H1 (cell line): ENCODE data around the gene EFCAB6. TPM values are rescaled to one million over a fixed set of nuclear protein-coding genes. Genes with fewer than 3 reads are reported as not detected.

Experiments
- CTCF ChIA-PET: fragments of 300-600 bp; sonication (Branson Sonifier 250); formaldehyde crosslinking; loops from one replicate; lab custom pipeline; 2021; ENCODE audit not compliant: partially characterized antibody; lab: Charles Lee
- POLR2A ChIA-PET: fragments of 300-600 bp; sonication (Branson Sonifier 250); formaldehyde crosslinking; loops from one replicate; lab custom pipeline; 2021; ENCODE audit warnings: inconsistent platforms; ENCODE audit not compliant: partially characterized antibody; lab: Charles Lee
- DNase-seq, 2 experiments: peaks; one replicate each; pipeline versions ENCODE4 v3.0.0 to v3.0.0-alpha.2; 2010 to 2022; ENCODE audit warnings: low spot score in 2 of 2, low read depth in 1 of 2, mixed read lengths in 1 of 2
- FAIRE-seq: peaks from 2 replicates; lab custom pipeline; 2011; peaks lifted over from hg19 to GRCh38; lab: Jason Lieb, UNC
- H2AFZ ChIP-seq: 2 replicates; pipeline ENCODE4 v1.8.1; 2012; ENCODE audit warnings: low read length, inconsistent platforms
- H2AK5ac ChIP-seq: 2 replicates; pipeline ENCODE4 v1.6.1; 2013; ENCODE audit warnings: low read depth, low read length
- H2BK120ac ChIP-seq: replicated peaks from 2 replicates; pipeline ENCODE3; 2013; ENCODE audit warnings: low read depth, low read length, inconsistent platforms
- H2BK12ac ChIP-seq: 2 replicates; pipeline ENCODE4 v1.6.1; 2013; ENCODE audit warnings: low read depth, low read length
- H2BK15ac ChIP-seq: 2 replicates; pipeline ENCODE4 v1.6.1; 2013; ENCODE audit warnings: low read length
- H2BK20ac ChIP-seq: 2 replicates; pipeline ENCODE4 v1.6.1; 2013; ENCODE audit warnings: low read length
- H2BK5ac ChIP-seq: 2 replicates; pipeline ENCODE4 v1.6.1; 2013; ENCODE audit warnings: low read depth, low read length
- H3K14ac ChIP-seq: 2 replicates; pipeline ENCODE4 v1.6.1; 2013; ENCODE audit warnings: inconsistent platforms; ENCODE audit not compliant: insufficient read length
- H3K18ac ChIP-seq: 2 replicates; pipeline ENCODE4 v1.6.1; 2013; ENCODE audit warnings: low read length; ENCODE audit errors: extremely low read depth
- H3K23ac ChIP-seq: 2 replicates; pipeline ENCODE4 v1.6.1; 2013; ENCODE audit warnings: inconsistent platforms; ENCODE audit not compliant: insufficient read length
- H3K23me2 ChIP-seq: 2 replicates; pipeline ENCODE4 v1.6.1; 2013; ENCODE audit warnings: low read depth, low read length
- H3K27ac ChIP-seq: 2 replicates; pipeline ENCODE4 v1.6.1; 2011; ENCODE audit warnings: low read depth, low read length, inconsistent platforms
- H3K27me3 ChIP-seq, 4 experiments: replicated peaks in 1 of 4; 1 replicate in 1 of 4; 2 replicates in 3 of 4; pipeline versions ENCODE4 v1.6.1 to v1.8.1; 2011 to 2013; ENCODE audit warnings: low read length in 3 of 4, mild to moderate bottlenecking in 3 of 4, inconsistent platforms in 2 of 4, mixed read lengths in 2 of 4, moderate library complexity in 1 of 4; ENCODE audit not compliant: control insufficient read depth in 3 of 4, insufficient read depth in 3 of 4; ENCODE audit errors: extremely low read depth in 1 of 4
- H3K36me3 ChIP-seq, 4 experiments: 2 replicates each; pipeline versions ENCODE4 v1.6.1 to v1.8.1; 2011 to 2013; ENCODE audit warnings: mild to moderate bottlenecking in 4 of 4, low read length in 3 of 4, moderate library complexity in 2 of 4, control low read depth in 1 of 4, inconsistent platforms in 1 of 4; ENCODE audit not compliant: insufficient read depth in 4 of 4, control insufficient read depth in 2 of 4
- H3K4ac ChIP-seq: replicated peaks from 2 replicates; pipeline ENCODE3; 2013; ENCODE audit warnings: low read length, low read depth, mixed read lengths, inconsistent platforms; ENCODE audit not compliant: insufficient read length
- H3K4me1 ChIP-seq, 4 experiments: replicated peaks in 1 of 4; 1 replicate in 1 of 4; 2 replicates in 3 of 4; pipeline versions ENCODE4 v1.6.1 to v1.8.1; 2011 to 2013; ENCODE audit warnings: low read length in 3 of 4, inconsistent platforms in 2 of 4, mixed read lengths in 1 of 4; ENCODE audit not compliant: insufficient read depth in 4 of 4, control insufficient read depth in 3 of 4
- H3K4me2 ChIP-seq, 2 experiments: 2 replicates each; pipeline versions ENCODE4 v1.6.1 to v1.8.1; 2011 to 2013; ENCODE audit warnings: low read depth in 2 of 2, low read length in 2 of 2, control low read depth in 1 of 2, inconsistent platforms in 1 of 2, mild to moderate bottlenecking in 1 of 2; ENCODE audit not compliant: insufficient read depth in 1 of 2
- H3K4me3 ChIP-seq, 4 experiments: fragments of 200-600, 300-600 bp in 1 of 4; sonication (generic), shearing (Covaris generic), sonication (Bioruptor Twin) in 1 of 4; 2 replicates each; pipeline versions ENCODE4 v1.5.1 to v1.8.1; 2011 to 2016; ENCODE audit warnings: low read length in 4 of 4, low read depth in 3 of 4, control low read depth in 2 of 4, inconsistent platforms in 2 of 4, mild to moderate bottlenecking in 2 of 4, mixed read lengths in 1 of 4, moderate library complexity in 1 of 4; ENCODE audit not compliant: insufficient read depth in 2 of 4; ENCODE audit errors: extremely low read depth in 1 of 4
- H3K56ac ChIP-seq: replicated peaks from 2 replicates; pipeline ENCODE3; 2013; ENCODE audit warnings: low read depth, mild to moderate bottlenecking, mixed read lengths, low read length, inconsistent platforms; ENCODE audit not compliant: insufficient read length
- H3K79me1 ChIP-seq: 2 replicates; pipeline ENCODE4 v1.6.1; 2013; ENCODE audit warnings: low read depth, low read length, control low read depth
- H3K79me2 ChIP-seq, 2 experiments: 2 replicates each; pipeline versions ENCODE4 v1.6.1 to v1.8.1; 2012 to 2013; ENCODE audit warnings: low read length in 2 of 2, mild to moderate bottlenecking in 2 of 2, inconsistent platforms in 1 of 2; ENCODE audit not compliant: insufficient read depth in 2 of 2, control insufficient read depth in 1 of 2
- H3K9ac ChIP-seq, 4 experiments: replicated peaks in 1 of 4; 1 replicate in 1 of 4; 2 replicates in 3 of 4; pipeline versions ENCODE4 v1.6.1 to v1.8.1; 2011 to 2013; ENCODE audit warnings: low read depth in 3 of 4, low read length in 3 of 4, control low read depth in 2 of 4, mild to moderate bottlenecking in 2 of 4, moderate library complexity in 2 of 4, inconsistent platforms in 1 of 4; ENCODE audit errors: extremely low read depth in 1 of 4
- H3K9me3 ChIP-seq, 2 experiments: 2 replicates each; pipeline versions ENCODE4 v1.6.1 to v1.8.1; 2012 to 2013; ENCODE audit warnings: mild to moderate bottlenecking in 2 of 2, moderate library complexity in 2 of 2, control low read depth in 1 of 2, inconsistent platforms in 1 of 2, low read depth in 1 of 2, low read length in 1 of 2, mixed read lengths in 1 of 2; ENCODE audit not compliant: insufficient read depth in 2 of 2
- H4K20me1 ChIP-seq, 2 experiments: replicated peaks in 1 of 2; 2 replicates each; pipeline versions ENCODE3 to v1.8.1; 2011 to 2013; ENCODE audit warnings: inconsistent platforms in 2 of 2, low read length in 2 of 2, mild to moderate bottlenecking in 1 of 2; ENCODE audit not compliant: insufficient read depth in 2 of 2, control insufficient read depth in 1 of 2
- H4K5ac ChIP-seq: 2 replicates; pipeline ENCODE4 v1.6.1; 2013; ENCODE audit warnings: low read length, low read depth, mixed read lengths, inconsistent platforms; ENCODE audit not compliant: insufficient read length
- H4K8ac ChIP-seq: 2 replicates; pipeline ENCODE4 v1.8.0; 2013; ENCODE audit warnings: mild to moderate bottlenecking, moderate library complexity, low read length, inconsistent platforms; ENCODE audit not compliant: insufficient read depth; ENCODE audit errors: extremely low read depth
- H4K91ac ChIP-seq: replicated peaks from 2 replicates; pipeline ENCODE3; 2013; ENCODE audit warnings: low read length, mixed read lengths, inconsistent platforms; ENCODE audit not compliant: insufficient read length
- EP300 ChIP-seq, 2 experiments: IDR thresholded peaks; 1 replicate in 1 of 2; 2 replicates in 1 of 2; pipeline ENCODE4 v1.6.1; 2011 to 2012; ENCODE audit warnings: low read depth in 2 of 2, low read length in 2 of 2, mild to moderate bottlenecking in 2 of 2, borderline replicate concordance in 1 of 2, inconsistent platforms in 1 of 2, moderate library complexity in 1 of 2
- EZH2 ChIP-seq: fragments of 200-600 bp; sonication (generic); IDR thresholded peaks from 2 replicates; pipeline ENCODE4 v1.7.1; 2012; ENCODE audit warnings: low read depth, mild to moderate bottlenecking, moderate library complexity, low read length, inconsistent platforms; ENCODE audit not compliant: severe bottlenecking
- GABPA ChIP-seq: IDR thresholded peaks from 2 replicates; pipeline ENCODE4 v1.6.1; 2011; ENCODE audit warnings: mild to moderate bottlenecking, low read length, moderate library complexity, borderline replicate concordance; ENCODE audit not compliant: insufficient read depth
- GTF2F1 ChIP-seq: IDR thresholded peaks from 2 replicates; pipeline ENCODE4 v1.6.1; 2012; ENCODE audit warnings: low read depth, low read length, improper control_type of control experiment, borderline replicate concordance
- HDAC2 ChIP-seq, 2 experiments: fragments of 300-600 bp in 1 of 2; sonication (generic) in 1 of 2; IDR thresholded peaks; 2 replicates each; pipeline ENCODE4 v1.6.1; 2011 to 2012; ENCODE audit warnings: low read depth in 2 of 2, low read length in 2 of 2, mild to moderate bottlenecking in 2 of 2, moderate library complexity in 2 of 2, borderline replicate concordance in 1 of 2, inconsistent platforms in 1 of 2
- MAFK ChIP-seq: IDR thresholded peaks from 2 replicates; pipeline ENCODE4 v1.6.1; 2012; ENCODE audit warnings: low read depth, mild to moderate bottlenecking, improper control_type of control experiment, low read length
- PHF8 ChIP-seq: fragments of 200-600 bp; sonication (generic); conservative IDR thresholded peaks from 2 replicates; pipeline ENCODE4 v1.7.1; 2012; ENCODE audit warnings: low read depth, mild to moderate bottlenecking, inconsistent platforms, low read length, moderate library complexity
- RAD21 ChIP-seq, 2 experiments: IDR thresholded peaks in 1 of 2; conservative IDR thresholded peaks in 1 of 2; 2 replicates each; pipeline ENCODE4 v1.6.1; 2011; ENCODE audit warnings: low read depth in 2 of 2, low read length in 2 of 2, improper control_type of control experiment in 1 of 2, inconsistent platforms in 1 of 2, mild to moderate bottlenecking in 1 of 2, moderate library complexity in 1 of 2
- RBBP5 ChIP-seq: IDR thresholded peaks from 2 replicates; pipeline ENCODE4 v1.7.1; 2012; ENCODE audit warnings: low read depth, mild to moderate bottlenecking, inconsistent platforms, low read length, moderate library complexity, borderline replicate concordance
- RFX5 ChIP-seq: IDR thresholded peaks from 2 replicates; pipeline ENCODE4 v1.6.1; 2011; ENCODE audit warnings: low read depth, low read length, improper control_type of control experiment, borderline replicate concordance
- SIX5 ChIP-seq: IDR thresholded peaks from 2 replicates; pipeline ENCODE4 v1.6.1; 2011; ENCODE audit warnings: mild to moderate bottlenecking, low read depth, low read length
- ZNF274 ChIP-seq: IDR thresholded peaks from 2 replicates; pipeline ENCODE4 v1.7.0; 2012; ENCODE audit warnings: low read length, borderline replicate concordance; ENCODE audit errors: extremely low read depth
- whole genome bisulfite sequencing, 2 experiments: shearing (Covaris generic) in 1 of 2; methylation state at CpG; one replicate each; pipeline versions ENCODE4 v1.1.6 to v1.1.7; 2013 to 2015; ENCODE audit warnings: low lambda C conversion rate in 2 of 2, mixed read lengths in 2 of 2, inconsistent platforms in 1 of 2, low coverage in 1 of 2, missing lambda C conversion rate in 1 of 2; ENCODE audit not compliant: insufficient replicate concordance in 2 of 2, insufficient coverage in 1 of 2, insufficient read length in 1 of 2; ENCODE audit errors: extremely low coverage in 1 of 2, missing lambda C conversion rate in 1 of 2; 5-methylcytosine and 5-hydroxymethylcytosine counted together
- polyA plus RNA-seq, 7 experiments: library from polyadenylated mRNA; depleted of rRNA in 3 of 7; stranded (reverse) in 5 of 7; unstranded in 2 of 7; fragments of >200 nt in 5 of 7; fragments of 200-250 nt in 2 of 7; gene quantifications; 1 replicate in 5 of 7; 2 replicates in 1 of 7; 4 replicates in 1 of 7; pipeline versions ENCODE4 v1.2.1 to v1.2.3, GENCODE V29; 2011 to 2013; ENCODE audit warnings: missing spikeins in 2 of 7, mixed read lengths in 2 of 7
- total RNA-seq: library from RNA; stranded (reverse); fragmentation: NEBNext Ultra II Directional; extraction: Animal tissue kit (Norgen Biotek cat#: 25700); gene quantifications from 2 replicates; pipeline ENCODE4 v1.2.1, GENCODE V29; 2021

Gene EFCAB6
- total and polyA plus RNA-seq, 2 of the 8 experiments (the other 6 are each of a cell fraction or from before 2014, with no cell fraction given): 0.32 to 1.7 TPM

DNA sequence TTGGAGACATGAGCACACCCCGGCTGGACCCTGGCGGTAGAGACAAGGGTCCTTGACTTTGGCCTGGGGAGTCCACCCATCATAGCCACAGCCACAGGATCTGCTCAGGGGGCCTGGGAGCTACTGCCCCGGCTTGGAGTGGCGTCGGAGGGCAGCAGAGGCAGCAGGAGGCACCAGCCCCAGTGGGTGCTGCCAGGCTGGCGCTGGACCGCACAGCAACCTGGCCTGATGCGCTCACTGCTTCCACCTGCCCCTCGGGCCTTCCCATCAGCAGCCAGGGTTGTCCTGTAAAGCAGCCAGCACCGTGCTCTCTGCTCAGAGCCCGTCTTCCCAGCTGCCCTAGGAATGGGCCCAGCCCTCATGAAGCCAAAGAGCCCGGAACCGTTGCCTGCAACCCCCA is 28.3 kb upstream of the EFCAB6 start:
- no peaks in the 10 kb centered on the region for H3K27me3 ChIP-seq
- H3K4me2 ChIP-seq: no peak overlapping the region
- no peak overlapping the region for H3K4me3 ChIP-seq
- no peak overlapping the region for H2AK5ac ChIP-seq
- H2BK5ac ChIP-seq: no peak overlapping the region; the same call in 1 of the 2 replicates
- 91% methylated on average over 13 of the region's 13 CpGs; no CpG with 5 or more reads in 1 of the 2 experiments for WGBS, 2 experiments
- POLR2A ChIA-PET: interaction anchor here (1.9 kb wide), 1 partner anchor 21 kb away, joined by 3 read pairs; no protein-coding TSS in a partner anchor
- H3K4ac ChIP-seq: no peak overlapping the region
- no peak overlapping the region for H3K14ac ChIP-seq
- H2AFZ ChIP-seq: no peak overlapping the region
- peaks cover 0 to 11% (median 1%) of the 10 kb centered on the region in 4 experiments; a peak in 5 of 8 replicates for H3K36me3 ChIP-seq
- DNase-seq (no peak), FAIRE-seq (no peak)
- no peak overlapping the region for H2BK15ac ChIP-seq
- CTCF ChIA-PET: interaction anchor here (0.6 to 2.9 kb wide), 6 partner anchors 9 to 738 kb away, joined by 3 to 12 read pairs (median 3); no protein-coding TSS in a partner anchor
- peaks cover 13 to 22% of the 10 kb centered on the region in 2 experiments for H4K20me1 ChIP-seq
- H4K5ac ChIP-seq: no peak overlapping the region
- no peak overlapping the region for H3K27ac ChIP-seq
- no peak overlapping the region for H2BK12ac ChIP-seq
- H4K91ac ChIP-seq: no peak overlapping the region
- no peak overlapping the region for H3K18ac ChIP-seq
- H3K4me1 ChIP-seq: peaks cover 0 to 6% (median 1%) of the 10 kb centered on the region in 4 experiments; a peak in 3 of 7 replicates
- H3K23me2 ChIP-seq: no peaks in the 10 kb centered on the region
- H4K8ac ChIP-seq: no peak overlapping the region
- H3K56ac ChIP-seq: no peak overlapping the region
- H2BK20ac ChIP-seq: no peak overlapping the region
- H2BK120ac ChIP-seq: no peak overlapping the region
- H3K9me3 ChIP-seq: no peaks in the 10 kb centered on the region
- H3K79me2 ChIP-seq: peaks cover 0 to 25% of the 10 kb centered on the region in 2 experiments; a peak in 1 of 4 replicates
- peaks cover 23% of the 10 kb centered on the region for H3K79me1 ChIP-seq
- no peak overlapping the region for H3K23ac ChIP-seq
- no peak overlapping the region for H3K9ac ChIP-seq
- TF ChIP-seq ZNF274: no peak
- no peak for TF ChIP-seq GABPA
- no peak for TF ChIP-seq SIX5
- TF ChIP-seq PHF8: no peak
- no peak for TF ChIP-seq RFX5
- TF ChIP-seq HDAC2 (IDR thresholded peaks at IDR 0.05; ENCODE audit: borderline replicate concordance in 1 of 2, low read depth in 2 of 2, low read length in 2 of 2): no peak
- no peak for TF ChIP-seq GTF2F1
- TF ChIP-seq RBBP5: no peak
- TF ChIP-seq MAFK: no peak
- TF ChIP-seq EP300 (IDR thresholded peaks at IDR 0.05; ENCODE audit: borderline replicate concordance in 1 of 2, low read depth in 2 of 2, low read length in 2 of 2): no peak
- TF ChIP-seq RAD21 (IDR thresholded peaks at IDR 0.05 in 1 of 2, conservative IDR thresholded peaks at IDR 0.05 in 1 of 2; ENCODE audit: low read depth in 2 of 2, low read length in 2 of 2): no peak
- TF ChIP-seq EZH2: no peak
